Suprapubic skin (tissue), 4 donors: Measurements from ENCODE around the gene TRIM37.

Source experiments
- CTCF ChIP-seq, 2 donors: fragments of 200-600 bp in 1 of 2; fragments of 450-650 bp in 1 of 2; sonication (generic) in 1 of 2; IDR thresholded peaks; one replicate each; pipeline ENCODE4 v1.5.1; 2016 to 2019; ENCODE audit warnings: antibody characterized with exemption in 2 of 2, mild to moderate bottlenecking in 1 of 2, moderate library complexity in 1 of 2
- EP300 ChIP-seq: sonication (generic); formaldehyde crosslinking; IDR thresholded peaks from one replicate; pipeline ENCODE4 v1.6.1; 2017; ENCODE audit warnings: antibody characterized with exemption
- POLR2A ChIP-seq, 2 donors: fragments of 450-650 bp; IDR thresholded peaks; one replicate each; pipeline ENCODE4 v1.6.1; 2017; ENCODE audit warnings: antibody characterized with exemption in 2 of 2, mild to moderate bottlenecking in 2 of 2, moderate library complexity in 2 of 2
- POLR2AphosphoS5 ChIP-seq, 3 donors: sonication (generic); formaldehyde crosslinking; IDR thresholded peaks; one replicate each; pipeline ENCODE4 v1.6.1; 2017; ENCODE audit warnings: antibody characterized with exemption in 3 of 3

- TF ChIP-seq CTCF (IDR thresholded peaks at IDR 0.05) (no peak), POLR2A (IDR thresholded peaks at IDR 0.05) (no peak), POLR2AphosphoS5 (IDR thresholded peaks at IDR 0.05) (no peak), EP300 (no peak)
Measured at GRCh38 chr17:59151006-59151405, 44.3 kb upstream of the TRIM37 start.
